HCT116 (cell line): ENCODE measurements around the gene SART1. TPM values are rescaled to one million over a fixed set of nuclear protein-coding genes. Genes with fewer than 3 reads are reported as not detected.

Experiments
- ATAC-seq: fragments of 200-7000 bp; cut with Tn5 transposase; 2 replicates; pipeline ENCODE4 v1.9.1; 2020; ENCODE audit warnings: mild to moderate bottlenecking, moderate library complexity
- BruUV-seq: library from RNA; stranded (reverse); fragments of 400-500 nt; replicated peaks from 2 replicates; lab custom pipeline; 2021; lab: Mats Ljungman, UMichigan
- CTCF ChIA-PET: fragments of 300-600 bp; sonication (Branson Sonifier 250); formaldehyde crosslinking; loops from one replicate; lab custom pipeline; 2021; ENCODE audit warnings: antibody characterized with exemption; lab: Charles Lee
- POLR2A ChIA-PET: fragments of 300-600, 350-600 bp; sonication (Branson Sonifier 250); formaldehyde crosslinking; loops from one replicate; lab custom pipeline; 2021; ENCODE audit warnings: antibody characterized with exemption; lab: Charles Lee
- RAD21 ChIA-PET, 2 experiments: fragments of 300-600 bp; sonication (Branson Sonifier 250); formaldehyde crosslinking; loops; one replicate each; lab custom pipeline; 2023; ENCODE audit warnings: low total read pairs in 2 of 2; ENCODE audit not compliant: uncharacterized antibody in 2 of 2, unreplicated experiment in 2 of 2, low non-redundant PET in 1 of 2; lab: Charles Lee
- DNase-seq: peaks from one replicate; pipeline ENCODE4 v3.0.0-alpha.2; 2010; ENCODE audit warnings: low read depth, low spot score
- H2AFZ ChIP-seq: fragments of 200-600 bp; shearing (Covaris generic), sonication (generic); 2 replicates; pipeline ENCODE4 v1.6.1; 2017; ENCODE audit warnings: low read depth, mixed run types, mixed read lengths, antibody characterized with exemption, low read length; ENCODE audit not compliant: poor library complexity, severe bottlenecking
- H3K27ac ChIP-seq: 2 replicates; pipeline ENCODE4 v1.5.1; 2012; ENCODE audit warnings: low read depth, low read length
- H3K27me3 ChIP-seq: fragments of 200-600 bp; sonication (generic); 2 replicates; pipeline ENCODE4 v1.6.1; 2016; ENCODE audit warnings: mixed run types, low read length, mixed read lengths; ENCODE audit not compliant: insufficient read depth
- H3K36me3 ChIP-seq, 2 experiments: fragments of 200-500 bp in 1 of 2; fragments of 200-600 bp in 1 of 2; sonication (Bioruptor generic) in 1 of 2; sonication (generic) in 1 of 2; 2 replicates each; pipeline versions ENCODE4 v1.5.1 to v1.6.1; 2014 to 2016; ENCODE audit warnings: low read length in 2 of 2, inconsistent platforms in 1 of 2, mixed read lengths in 1 of 2, mixed run types in 1 of 2; ENCODE audit not compliant: insufficient read depth in 2 of 2, control insufficient read depth in 1 of 2
- H3K4me1 ChIP-seq, 2 experiments: fragments of 200-600 bp in 1 of 2; sonication (generic) in 1 of 2; 2 replicates each; pipeline versions ENCODE4 v1.5.1 to v1.6.1; 2012 to 2017; ENCODE audit warnings: low read length in 2 of 2, inconsistent platforms in 1 of 2, mild to moderate bottlenecking in 1 of 2, mixed read lengths in 1 of 2, mixed run types in 1 of 2, moderate library complexity in 1 of 2; ENCODE audit not compliant: insufficient read depth in 2 of 2, control insufficient read depth in 1 of 2
- H3K4me2 ChIP-seq: fragments of 200-600 bp; sonication (generic); 2 replicates; pipeline ENCODE4 v1.6.1; 2017; ENCODE audit warnings: mixed run types, low read length, mixed read lengths
- H3K4me3 ChIP-seq, 2 experiments: fragments of 200-600 bp in 1 of 2; sonication (generic) in 1 of 2; replicated peaks in 1 of 2; 2 replicates each; pipeline ENCODE4 v1.5.1; 2011 to 2016; ENCODE audit warnings: low read length in 2 of 2, control low read depth in 1 of 2, low read depth in 1 of 2, mild to moderate bottlenecking in 1 of 2, mixed read lengths in 1 of 2, mixed run types in 1 of 2
- H3K79me2 ChIP-seq: fragments of 200-600 bp; sonication (generic); 2 replicates; pipeline ENCODE4 v1.6.1; 2017; ENCODE audit warnings: mild to moderate bottlenecking, mixed run types, low read length, moderate library complexity, mixed read lengths; ENCODE audit not compliant: insufficient read depth
- H3K9ac ChIP-seq: fragments of 200-600 bp; sonication (generic); 2 replicates; pipeline ENCODE4 v1.6.1; 2016; ENCODE audit warnings: low read length, mixed read lengths
- H3K9me2 ChIP-seq: fragments of 200-600 bp; sonication (generic), shearing (Covaris generic); 2 replicates; pipeline ENCODE4 v1.6.1; 2017; ENCODE audit warnings: mixed run types, mild to moderate bottlenecking, moderate library complexity; ENCODE audit not compliant: insufficient read depth
- H3K9me3 ChIP-seq, 2 experiments: fragments of 200-500 bp in 1 of 2; fragments of 200-600 bp in 1 of 2; sonication (Bioruptor generic) in 1 of 2; sonication (generic) in 1 of 2; 2 replicates each; pipeline ENCODE4 v1.6.1; 2014 to 2017; ENCODE audit warnings: low read length in 2 of 2, mixed read lengths in 2 of 2, inconsistent platforms in 1 of 2, low read depth in 1 of 2, mild to moderate bottlenecking in 1 of 2, mixed run types in 1 of 2, moderate library complexity in 1 of 2; ENCODE audit not compliant: control insufficient read depth in 1 of 2, insufficient read depth in 1 of 2
- H4K20me1 ChIP-seq: fragments of 200-600 bp; sonication (generic), shearing (Covaris generic); 2 replicates; pipeline ENCODE4 v1.6.1; 2017; ENCODE audit warnings: mixed run types, mild to moderate bottlenecking, moderate library complexity; ENCODE audit not compliant: insufficient read depth
- CEBPB ChIP-seq: IDR thresholded peaks from 2 replicates; pipeline ENCODE4 v1.6.1; 2012; ENCODE audit warnings: low read depth
- ELF1 ChIP-seq: IDR thresholded peaks from 2 replicates; pipeline ENCODE4 v1.6.1; 2012; ENCODE audit warnings: low read depth, borderline replicate concordance
- FOSL1 ChIP-seq: IDR thresholded peaks from 2 replicates; pipeline ENCODE4 v1.6.1; 2012; ENCODE audit warnings: low read depth
- JUND ChIP-seq: IDR thresholded peaks from 2 replicates; pipeline ENCODE4 v1.6.1; 2012
- MAX ChIP-seq: IDR thresholded peaks from 2 replicates; pipeline ENCODE4 v1.6.1; 2012
- POLR2A ChIP-seq: IDR thresholded peaks from 2 replicates; pipeline ENCODE4 v1.7.0; 2011; ENCODE audit warnings: borderline replicate concordance; ENCODE audit not compliant: insufficient read depth, insufficient read length; ENCODE audit errors: extremely low read depth
- POLR2AphosphoS5 ChIP-seq: IDR thresholded peaks from 2 replicates; pipeline ENCODE4 v1.6.1; 2011; ENCODE audit warnings: mild to moderate bottlenecking, low read depth, low read length, moderate library complexity
- RAD21 ChIP-seq: IDR thresholded peaks from 2 replicates; pipeline ENCODE4 v1.6.1; 2012; ENCODE audit warnings: low read depth, mild to moderate bottlenecking
- REST ChIP-seq: IDR thresholded peaks from 2 replicates; pipeline ENCODE4 v1.6.1; 2012; ENCODE audit warnings: low read depth
- SP1 ChIP-seq: IDR thresholded peaks from 2 replicates; pipeline ENCODE4 v1.6.1; 2012; ENCODE audit warnings: low read depth
- SRF ChIP-seq: IDR thresholded peaks from 2 replicates; pipeline ENCODE4 v1.6.1; 2012; ENCODE audit warnings: low read depth
- TCF7L2 ChIP-seq: IDR thresholded peaks from 2 replicates; pipeline ENCODE4 v1.7.0; 2011; ENCODE audit warnings: borderline replicate concordance, inconsistent platforms; ENCODE audit not compliant: insufficient read depth, insufficient read length; ENCODE audit errors: extremely low read depth
- YY1 ChIP-seq: IDR thresholded peaks from 2 replicates; pipeline ENCODE4 v1.6.1; 2011; ENCODE audit warnings: low read length, low read depth, moderate library complexity, mild to moderate bottlenecking; ENCODE audit not compliant: insufficient replicate concordance; ENCODE audit errors: extremely low read depth
- ZBTB33 ChIP-seq: IDR thresholded peaks from 2 replicates; pipeline ENCODE4 v1.6.1; 2011; ENCODE audit warnings: mild to moderate bottlenecking, low read length, moderate library complexity; ENCODE audit not compliant: insufficient replicate concordance; ENCODE audit errors: extremely low read depth
- ZNF274 ChIP-seq: fragments of 200-500 bp; sonication (Bioruptor generic); IDR thresholded peaks from 2 replicates; pipeline ENCODE4 v1.6.1; 2014; ENCODE audit warnings: mild to moderate bottlenecking, low read depth, low read length, inconsistent platforms
- intact Hi-C: fragments of 100-400 bp; cut with micrococcal nuclease; formaldehyde crosslinking; loops from 2 replicates; pipeline ENCODE4 v1.10.0; 2022
- total RNA-seq: library from RNA; stranded (reverse); gene quantifications from one replicate; pipeline ENCODE4 v1.2.1, GENCODE V29; 2021; ENCODE audit not compliant: unreplicated experiment
- TF ChIP-seq, protein P1 (sequence below): IDR thresholded peaks from 2 replicates; pipeline ENCODE4 v1.6.1; 2012

Gene SART1
- total RNA-seq, 1 experiment from 2014 or later = 47.9 TPM

- no peak overlapping the region for H2AFZ ChIP-seq
- no peak overlapping the region for H3K27ac ChIP-seq
- ChIA-PET POLR2A (interaction anchor here (0.5 kb wide), 1 partner anchor 41 kb away, joined by 3 read pairs; no protein-coding TSS in a partner anchor), RAD21 (no interaction called here), CTCF (no interaction called here)
- BruUV-seq = no TSS peak
- H3K4me2 ChIP-seq = no peak overlapping the region
- H3K4me3 ChIP-seq = no peak overlapping the region
- no peak for ATAC-seq
- intact Hi-C loops = no loop called here
- H3K79me2 ChIP-seq = no peaks in the 10 kb centered on the region
- no peak for DNase-seq
- H4K20me1 ChIP-seq = no peaks in the 10 kb centered on the region
- H3K4me1 ChIP-seq = no peaks in the 10 kb centered on the region
- H3K9me3 ChIP-seq = no peaks in the 10 kb centered on the region
- no peaks in the 10 kb centered on the region for H3K27me3 ChIP-seq
- peaks cover 10 to 15% of the 10 kb centered on the region in 2 experiments; a peak in 3 of 4 replicates for H3K36me3 ChIP-seq
- H3K9me2 ChIP-seq = no peaks in the 10 kb centered on the region
- H3K9ac ChIP-seq = no peak overlapping the region
- TF ChIP-seq SRF (no peak), SP1 (no peak), RAD21 (no peak), TCF7L2 (no peak), MAX (no peak), POLR2AphosphoS5 (no peak), FOSL1 (no peak), ELF1 (no peak), ZNF274 (no peak), JUND (no peak), REST (no peak), ZBTB33 (no peak), CEBPB (no peak), POLR2A (no peak), YY1 (no peak)
- TF ChIP-seq, protein P1, sequence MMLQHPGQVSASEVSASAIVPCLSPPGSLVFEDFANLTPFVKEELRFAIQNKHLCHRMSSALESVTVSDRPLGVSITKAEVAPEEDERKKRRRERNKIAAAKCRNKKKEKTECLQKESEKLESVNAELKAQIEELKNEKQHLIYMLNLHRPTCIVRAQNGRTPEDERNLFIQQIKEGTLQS = no peak
Observed at GRCh38 chr11:65973439-65974110, 12.0 kb downstream of the SART1 start.
